Psoas muscle (tissue), 8 donors: ENCODE results near the gene AP5B1. TPM values are rescaled to one million over a fixed set of nuclear protein-coding genes. Genes with fewer than 3 reads are reported as not detected.

Experiments used
- ATAC-seq, 4 donors: fragments of 200-7000 bp; cut with Tn5 transposase; one replicate each; pipeline ENCODE4 v1.9.1; 2020; ENCODE audit warnings: moderate library complexity in 3 of 4, mild to moderate bottlenecking in 2 of 4
- DNase-seq, 2 donors: peaks; one replicate each; pipeline ENCODE4 v3.0.0-alpha.2; 2020
- H3K27ac ChIP-seq: fragments of 200-600 bp; one replicate; pipeline ENCODE4 v1.8.0; 2022
- H3K27me3 ChIP-seq, 3 donors: fragments of 200-600 bp in 1 of 3; one replicate each; pipeline versions ENCODE4 v1.6.1 to v1.8.0; 2013 to 2022; ENCODE audit warnings: low read length in 2 of 3, mild to moderate bottlenecking in 2 of 3, moderate library complexity in 1 of 3; ENCODE audit not compliant: insufficient read depth in 3 of 3
- H3K36me3 ChIP-seq, 2 donors: fragments of 200-600 bp in 1 of 2; one replicate each; pipeline versions ENCODE4 v1.6.1 to v1.8.0; 2013 to 2022; ENCODE audit warnings: low read depth in 1 of 2, mild to moderate bottlenecking in 1 of 2, moderate library complexity in 1 of 2; ENCODE audit not compliant: insufficient read depth in 1 of 2
- H3K4me1 ChIP-seq: fragments of 200-600 bp; one replicate; pipeline ENCODE4 v1.8.0; 2022
- H3K4me3 ChIP-seq: fragments of 200-600 bp; one replicate; pipeline ENCODE4 v1.8.0; 2022; ENCODE audit warnings: mild to moderate bottlenecking
- H3K9me3 ChIP-seq: fragments of 200-600 bp; one replicate; pipeline ENCODE4 v1.8.0; 2022
- CTCF ChIP-seq: fragments of 200-600 bp; IDR thresholded peaks from one replicate; pipeline ENCODE4 v1.8.0; 2022; ENCODE audit warnings: antibody characterized with exemption
- WGBS, 3 donors: extraction: QIAGEN DNeasy Blood & Tissue Kit; methylation state at CpG; one replicate each; pipeline versions ENCODE4 v1.1.6 to v1.1.7; 2013; 5-methylcytosine and 5-hydroxymethylcytosine counted together
- intact Hi-C, 2 donors: fragments of 100-400 bp; cut with DNase I; formaldehyde crosslinking; loops; one replicate each; pipeline versions ENCODE4 v1.11.0 to v1.14.2; 2022
- polyA plus RNA-seq, 3 donors: library from polyadenylated mRNA; stranded (reverse); fragments of 200-250 nt; gene quantifications; one replicate each; pipeline ENCODE4 v1.2.3, GENCODE V29; 2013
- total RNA-seq, 4 donors: library from RNA; stranded (reverse); fragmentation: NEBNext Ultra II Directional in 2 of 4; extraction: Animal tissue kit (Norgen Biotek cat#: 25700) in 2 of 4; gene quantifications; one replicate each; pipeline versions ENCODE4 v1.2.1 to v1.2.4, GENCODE V29; 2021 to 2023
- donor health status: healthy with polysubstance abuse.
- donor health status: DM: no; HTN: no; CAD: no; lungs with moderate emphysema.
- donor health status: Bipolar disorder and iron deficiency.
- donor health status: healthy.
- donor health status: DM: yes; HTN: yes; CAD: no.
- donor health status: DM: no; HTN: no; CAD: no.
- donor health status: DM: no; HTN: no; CAD: no.
- donor health status: DM: yes; HTN: yes; CAD: no.

The AP5B1 gene
- total and polyA plus RNA-seq, 7 donors, result 6.1 to 20.5 (median 9.2) TPM

- DNase-seq (peak in 1 of 2 donors; percentile 25), ATAC-seq (no peak)
- H3K9me3 ChIP-seq, result no peaks in the 10 kb centered on the region
- peaks cover 0 to 56% (median 25%) of the 10 kb centered on the region in 3 donors for H3K27me3 ChIP-seq
- 79 to 88% (median 87%) methylated on average over 13 of the region's 13 CpGs for WGBS, 3 donors
- no peaks in the 10 kb centered on the region for H3K36me3 ChIP-seq
- no peak overlapping the region for H3K4me3 ChIP-seq
- no peak for TF ChIP-seq CTCF
- no peak overlapping the region for H3K27ac ChIP-seq
- no peaks in the 10 kb centered on the region for H3K4me1 ChIP-seq
- intact Hi-C loops, result no loop called here
Measured at GRCh38 chr11:65790104-65790901, 9.5 kb upstream of the AP5B1 start.

- peak in 1 of 2 donors; percentile 23 for DNase-seq
- H3K36me3 ChIP-seq, result no peaks in the 10 kb centered on the region
- intact Hi-C loops, result no loop called here
- H3K4me3 ChIP-seq, result no peak overlapping the region
- H3K9me3 ChIP-seq, result no peaks in the 10 kb centered on the region
- no peaks in the 10 kb centered on the region for H3K4me1 ChIP-seq
- WGBS, 3 donors, result 75 to 79% (median 77%) methylated on average over 14 of the region's 14 CpGs
- ATAC-seq, result no peak
- no peak overlapping the region for H3K27ac ChIP-seq
- H3K27me3 ChIP-seq, result peaks cover 3 to 59% (median 27%) of the 10 kb centered on the region in 3 donors
- no peak for TF ChIP-seq CTCF
Measured at GRCh38 chr11:65789230-65790103, 8.7 kb upstream of the AP5B1 start.

GRCh38 chr11:65788821-65789220 lies 8.0 kb upstream of the AP5B1 start:
- Histone ChIP-seq H3K4me1 (no peaks in the 10 kb centered on the region), H3K36me3 (no peaks in the 10 kb centered on the region), H3K27ac (no peak overlapping the region), H3K27me3 (peaks cover 3 to 59% (median 27%) of the 10 kb centered on the region in 3 donors), H3K9me3 (no peaks in the 10 kb centered on the region), H3K4me3 (no peak overlapping the region)
- intact Hi-C loops, result no loop called here
- WGBS, 3 donors, result 78 to 83% (median 81%) methylated on average over 6 of the region's 6 CpGs
- DNase-seq (peak in 1 of 2 donors; percentile 15), ATAC-seq (no peak)
- TF ChIP-seq CTCF, result no peak

- Histone ChIP-seq H3K36me3 (no peaks in the 10 kb centered on the region), H3K4me3 (peak overlapping the region; percentile 11), H3K27me3 (peaks cover 3 to 59% (median 27%) of the 10 kb centered on the region in 3 donors), H3K4me1 (no peaks in the 10 kb centered on the region), H3K27ac (no peak overlapping the region), H3K9me3 (no peaks in the 10 kb centered on the region)
- no peak for TF ChIP-seq CTCF
- intact Hi-C loops, result no loop called here
- no peak for ATAC-seq
- peak in 1 of 2 donors; percentile 30 for DNase-seq
- WGBS, 3 donors, result 3 to 5% (median 4%) methylated on average over 51 to 64 of the region's 64 CpGs
Measured at GRCh38 chr11:65787649-65788622, 7.2 kb upstream of the AP5B1 start.
